Right lobe of liver (tissue), 4 donors: Measurements from ENCODE around the gene RHBG.

Experiments used
- CTCF ChIP-seq, 4 donors: fragments of 200-600 bp in 3 of 4; fragments of 450-650 bp in 1 of 4; IDR thresholded peaks; one replicate each; pipeline versions ENCODE4 v1.5.1 to v1.8.0; 2016 to 2022; ENCODE audit warnings: antibody characterized with exemption in 4 of 4, mild to moderate bottlenecking in 2 of 4
- POLR2A ChIP-seq: fragments of 450-650 bp; IDR thresholded peaks from one replicate; pipeline ENCODE4 v1.6.1; 2017; ENCODE audit warnings: antibody characterized with exemption, mild to moderate bottlenecking
- donor health status: DM: no; HTN: no; CAD: no.
- donor health status: DM: no; HTN: no; CAD: no.
- donor health status: DM: no; HTN: yes; CAD: no.

GRCh38 chr1:156365754-156366153, 3.3 kb upstream of the RHBG start:
- TF ChIP-seq POLR2A, result no peak
- TF ChIP-seq CTCF (IDR thresholded peaks at IDR 0.05), result no peak
